ENCODE data around the gene PPEF1. TPM values are rescaled to one million over a fixed set of nuclear protein-coding genes. Genes with fewer than 3 reads are reported as not detected.

Gene PPEF1
- total and polyA plus RNA-seq, 9 of the 15 experiments (the other 6 are each of a cell fraction or from before 2014, with no cell fraction given) = not detected

- in situ Hi-C loops (cut with MboI) = no loop called here
- FAIRE-seq (no peak), ATAC-seq (no peak), DNase-seq (ENCODE audit: extremely low read depth in 1 of 4, low spot score in 3 of 4) (no peak)
- ChIA-PET POLR2A (interaction anchor here (0.8 kb wide), 1 partner anchor 15 kb away, joined by 3 read pairs; no protein-coding TSS in a partner anchor), CTCF (ENCODE audit: low intra/inter-chr PET ratio) (no interaction called here)
- Histone ChIP-seq H4K20me1 (replicated peaks; ENCODE audit: control insufficient read depth, insufficient read depth, low read length) (no peaks in the 10 kb centered on the region), H2AFZ (ENCODE audit: low read depth, low read length) (no peak overlapping the region), H3K4me1 (replicated peaks in 1 of 2; ENCODE audit: control insufficient read depth in 2 of 2, insufficient read depth in 2 of 2, low read length in 2 of 2) (no peaks in the 10 kb centered on the region), H3K36me3 (ENCODE audit: control insufficient read depth, insufficient read depth, low read length) (no peaks in the 10 kb centered on the region), H3K9me3 (replicated peaks; ENCODE audit: control insufficient read depth, insufficient read depth, low read depth, low read length) (no peaks in the 10 kb centered on the region), H3K9ac (ENCODE audit: insufficient read depth in 1 of 2, low read depth in 2 of 2, low read length in 2 of 2) (no peak overlapping the region), H3K27me3 (ENCODE audit: control insufficient read depth in 2 of 2, insufficient read depth in 2 of 2, low read length in 2 of 2) (no peaks in the 10 kb centered on the region), H3K79me2 (ENCODE audit: control insufficient read depth, insufficient read depth, low read length) (no peaks in the 10 kb centered on the region), H3K4me2 (ENCODE audit: insufficient read depth, low read length) (no peak overlapping the region), H3K9me1 (ENCODE audit: control insufficient read depth, insufficient read depth, low read length) (no peaks in the 10 kb centered on the region), H3K27ac (ENCODE audit: extremely low read depth, low read depth, low read length) (no peak overlapping the region), H3K4me3 (no peak overlapping the region)
- BruUV-seq (replicated peaks) = no TSS peak
- TF ChIP-seq RBM25 (IDR thresholded peaks at IDR 0.05; ENCODE audit: low read depth, low read length, severe bottlenecking) (peak; percentile 50), ZNF239 (CRISPR knock-in tag; IDR thresholded peaks at IDR 0.05) (peak; percentile 92), NR2C2 (CRISPR knock-in tag; IDR thresholded peaks at IDR 0.05) (no peak), NR2C2 (tag; IDR thresholded peaks at IDR 0.05) (no peak)
- intact Hi-C loops (cut with micrococcal nuclease) = no loop called here
- 0% methylated on average over 3 of the region's 5 CpGs for WGBS (ENCODE audit: insufficient coverage, low coverage, missing lambda C conversion rate)
These were observed 5.7 kb upstream of the PPEF1 start for GRCh38 chrX:18701621-18702361.
